Skeletal muscle tissue (tissue), 4 donors: Measurements from ENCODE around the gene KCNAB1. TPM values are rescaled to one million over a fixed set of nuclear protein-coding genes. Genes with fewer than 3 reads are reported as not detected.
A peak's percentile ranks its signal among the peaks of the same experiment; 100 is the strongest.
"Not testable (repeated sequence)": the region's sequence is repeated elsewhere in the genome, so short reads cannot be mapped to it uniquely, and the experiment has no call there.

Experiments
- H3K27ac ChIP-seq: one replicate; pipeline ENCODE4 v1.7.0; 2013; ENCODE audit warnings: mild to moderate bottlenecking, low read depth, low read length, inconsistent platforms
- H3K27me3 ChIP-seq, 3 donors: one replicate each; pipeline ENCODE4 v1.7.0; 2013; ENCODE audit warnings: low read length in 3 of 3; ENCODE audit not compliant: control insufficient read depth in 3 of 3, insufficient read depth in 3 of 3
- H3K36me3 ChIP-seq, 3 donors: one replicate each; pipeline ENCODE4 v1.7.0; 2013; ENCODE audit warnings: low read length in 3 of 3; ENCODE audit not compliant: control insufficient read depth in 3 of 3, insufficient read depth in 3 of 3
- H3K4me1 ChIP-seq, 3 donors: one replicate each; pipeline ENCODE4 v1.7.0; 2013; ENCODE audit warnings: low read length in 3 of 3, mild to moderate bottlenecking in 3 of 3; ENCODE audit not compliant: control insufficient read depth in 3 of 3, insufficient read depth in 3 of 3
- H3K4me3 ChIP-seq, 3 donors: one replicate each; pipeline ENCODE4 v1.7.0; 2013; ENCODE audit warnings: low read length in 3 of 3
- H3K9ac ChIP-seq, 3 donors: one replicate each; pipeline ENCODE4 v1.7.0; 2013; ENCODE audit warnings: low read length in 3 of 3, mild to moderate bottlenecking in 3 of 3, moderate library complexity in 2 of 3, low read depth in 1 of 3
- H3K9me3 ChIP-seq, 3 donors: one replicate each; pipeline ENCODE4 v1.7.0; 2013; ENCODE audit warnings: low read length in 3 of 3; ENCODE audit not compliant: control insufficient read depth in 3 of 3
- total RNA-seq: library from RNA; depleted of rRNA; stranded (reverse); fragments of >200 nt; gene quantifications from one replicate; pipeline ENCODE4 v1.2.3, GENCODE V29; 2014
- donor health status: Osteomylitis.

The KCNAB1 gene
- total RNA-seq, 1 donor from 2014 or later: 4.2 TPM

DNA sequence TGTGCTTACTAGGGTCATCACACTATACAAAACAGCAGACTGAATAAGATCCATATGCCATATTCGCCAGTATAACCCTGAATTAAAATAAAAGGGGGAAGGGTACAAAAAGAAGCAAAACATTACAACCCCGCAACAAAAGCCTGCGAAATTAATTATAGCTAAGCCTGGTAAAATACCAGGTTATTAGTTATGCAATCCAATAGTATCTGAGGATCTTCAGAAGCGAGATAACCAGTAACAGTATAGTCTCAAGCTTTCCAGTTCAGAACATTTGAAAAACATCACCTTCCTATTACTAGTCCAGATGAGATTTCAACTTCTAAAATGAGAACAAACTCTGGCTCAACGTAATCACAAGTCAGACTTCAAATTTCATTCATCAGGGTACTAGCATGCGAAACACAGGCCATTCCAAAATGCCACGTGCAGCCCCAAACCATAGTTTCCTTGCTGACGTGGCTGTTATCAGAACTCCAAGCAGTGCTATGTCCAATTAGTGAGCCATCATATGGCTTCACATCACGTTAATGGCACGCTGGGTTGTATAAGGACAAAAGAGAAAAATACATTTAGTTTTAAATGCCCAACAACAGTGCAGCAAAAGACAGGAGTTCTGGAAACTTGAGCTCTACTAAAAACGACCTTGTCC, 433.5 kb downstream of the KCNAB1 start:
- Histone ChIP-seq H3K9ac (peak overlapping the region; percentile 85 to 94 (median 91)), H3K27me3 (no peaks in the 10 kb centered on the region), H3K4me1 (peaks cover 12 to 24% (median 19%) of the 10 kb centered on the region in 3 donors), H3K9me3 (no peaks in the 10 kb centered on the region), H3K27ac (peak overlapping the region; percentile 80), H3K4me3 (peak overlapping the region; percentile 93 to 97 (median 94)), H3K36me3 (peaks cover 6 to 15% (median 11%) of the 10 kb centered on the region in 3 donors)

DNA sequence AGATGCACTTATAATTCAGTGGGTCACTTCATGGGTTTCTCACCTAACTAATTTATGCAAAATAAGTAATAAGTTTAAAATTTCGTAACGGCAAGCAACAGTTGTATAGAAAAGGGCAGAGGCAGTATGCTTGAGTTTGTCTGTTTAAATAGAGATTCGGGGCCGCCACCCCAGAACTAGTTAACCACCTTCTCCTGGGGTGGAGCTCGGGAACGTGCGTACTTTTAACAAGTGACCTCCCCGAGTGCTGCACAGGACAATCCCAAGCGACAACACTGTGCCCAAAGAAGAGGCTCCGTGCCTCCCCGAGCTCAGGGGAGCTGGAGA, 434.1 kb downstream of the KCNAB1 start:
- H3K27ac ChIP-seq: peak overlapping the region; percentile 80
- no peaks in the 10 kb centered on the region for H3K9me3 ChIP-seq
- H3K36me3 ChIP-seq: peaks cover 6 to 13% (median 8%) of the 10 kb centered on the region in 3 donors
- no peaks in the 10 kb centered on the region for H3K27me3 ChIP-seq
- peak overlapping the region; percentile 85 to 94 (median 91) for H3K9ac ChIP-seq
- H3K4me3 ChIP-seq: peak overlapping the region; percentile 93 to 97 (median 94)
- H3K4me1 ChIP-seq: peaks cover 12 to 24% (median 19%) of the 10 kb centered on the region in 3 donors

DNA sequence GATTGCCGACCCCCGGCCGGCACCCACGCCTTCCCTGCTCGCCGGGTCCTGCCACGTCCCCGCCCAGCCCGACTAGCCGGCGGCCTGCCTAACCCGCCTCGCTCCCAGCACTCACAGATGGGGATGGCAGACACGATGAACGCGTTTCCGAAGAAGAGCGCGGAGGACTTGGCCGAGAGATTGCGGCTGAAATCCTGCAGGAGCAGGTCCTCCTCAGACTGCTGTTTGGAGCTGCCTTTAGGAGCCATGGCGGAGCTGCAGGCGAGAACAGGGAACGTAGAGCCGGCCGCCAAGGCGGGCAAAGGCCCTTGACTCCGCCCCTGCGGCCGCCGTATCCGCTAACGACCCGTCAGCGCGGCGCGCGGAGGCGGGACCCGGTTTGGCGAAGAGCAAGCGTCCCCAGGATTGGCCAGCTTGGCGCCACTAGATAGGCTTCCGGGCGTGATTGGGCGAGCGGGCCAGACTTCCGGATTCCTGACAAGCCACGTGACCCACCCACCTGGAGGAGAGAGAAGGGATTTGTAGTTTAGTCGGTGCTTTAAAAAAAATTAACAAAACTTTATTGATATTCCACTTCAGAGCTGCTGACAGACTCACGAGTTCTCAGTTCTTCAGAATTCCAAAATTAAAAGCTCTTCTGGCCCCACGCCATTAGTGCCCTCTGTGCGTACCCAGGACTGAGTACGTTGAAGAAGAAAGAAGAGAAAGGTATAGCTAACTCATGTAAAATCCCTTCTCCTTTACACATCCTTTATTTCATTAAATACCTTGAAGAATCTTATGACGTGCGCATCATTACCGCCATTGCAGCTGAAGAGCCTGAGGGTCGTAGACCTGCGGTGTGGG, 434.7 kb downstream of the KCNAB1 start, which contains the start of gene SSR3:
Gene SSR3 (minus strand): TSS at position 276 of the 846 bp plus-strand sequence. CDS start 28 bp downstream, at position 248.
- Histone ChIP-seq H3K4me1 (peaks cover 12 to 24% (median 19%) of the 10 kb centered on the region in 3 donors), H3K4me3 (peak within 1 kb of the TSS; percentile 93 to 97 (median 94)), H3K36me3 (peaks cover 6 to 13% (median 7%) of the 10 kb centered on the region in 3 donors), H3K27ac (peak within 1 kb of the TSS; percentile 80), H3K27me3 (no peaks in the 10 kb centered on the region), H3K9ac (peak within 1 kb of the TSS; percentile 85 to 94 (median 91)), H3K9me3 (no peaks in the 10 kb centered on the region)

- Histone ChIP-seq H3K4me3 (no peak overlapping the region), H3K27me3 (no peaks in the 10 kb centered on the region), H3K4me1 (peaks cover 5 to 12% (median 6%) of the 10 kb centered on the region in 3 donors), H3K9me3 (no peaks in the 10 kb centered on the region), H3K9ac (no peak overlapping the region), H3K36me3 (no peaks in the 10 kb centered on the region), H3K27ac (no peak overlapping the region)
Observed at GRCh38 chr3:156558389-156558788, 438.0 kb downstream of the KCNAB1 start.

GRCh38 chr3:156559321-156559720, 438.9 kb downstream of the KCNAB1 start:
- Histone ChIP-seq H3K4me1 (peaks cover 0 to 4% (median 0%) of the 10 kb centered on the region in 3 donors), H3K9me3 (no peaks in the 10 kb centered on the region), H3K27ac (no peak overlapping the region), H3K36me3 (no peaks in the 10 kb centered on the region), H3K27me3 (no peaks in the 10 kb centered on the region), H3K9ac (no peak overlapping the region), H3K4me3 (no peak overlapping the region)

DNA sequence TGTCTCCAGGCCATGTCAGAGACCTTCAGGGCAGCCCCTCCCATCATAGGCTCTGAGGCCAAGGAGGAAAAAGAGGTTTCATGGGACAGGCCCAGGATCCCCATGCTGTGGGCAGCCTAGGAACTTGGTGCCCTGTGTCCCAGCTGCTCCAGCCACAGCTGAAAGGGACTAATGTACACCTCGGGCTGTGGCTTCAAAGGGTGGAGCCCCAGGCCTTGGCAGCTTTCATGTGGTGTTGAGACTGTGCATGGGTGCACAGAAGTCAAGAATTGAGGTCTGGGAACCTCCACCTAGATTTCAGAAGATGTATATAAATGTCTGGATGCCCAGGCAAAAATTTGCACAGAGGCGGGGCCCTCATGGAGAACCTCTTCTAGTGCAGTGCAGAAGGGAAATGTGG, 441.2 kb downstream of the KCNAB1 start:
- Histone ChIP-seq H3K9me3 (no peaks in the 10 kb centered on the region), H3K4me3 (no peak overlapping the region), H3K4me1 (no peaks in the 10 kb centered on the region), H3K27ac (no peak overlapping the region), H3K27me3 (no peaks in the 10 kb centered on the region), H3K9ac (no peak overlapping the region), H3K36me3 (no peaks in the 10 kb centered on the region)

DNA sequence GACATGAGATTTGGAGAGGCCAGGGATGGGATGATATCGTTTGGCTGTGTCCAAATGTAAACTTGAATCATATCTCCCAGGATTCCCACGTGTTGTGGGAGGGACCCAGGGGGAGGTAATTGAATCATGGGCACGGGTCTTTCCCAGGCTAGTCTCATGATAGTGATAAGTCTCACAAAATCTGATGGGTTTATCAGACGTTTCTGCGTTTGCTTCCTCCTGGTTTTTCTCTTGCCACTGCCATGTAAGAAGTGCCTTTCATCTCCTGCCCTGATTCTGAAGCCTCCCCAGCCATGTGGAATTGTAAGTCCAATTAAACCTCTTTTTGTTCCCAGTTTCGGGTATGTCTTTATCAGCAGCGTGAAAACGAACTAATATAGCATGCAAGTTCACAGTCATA, 442.1 kb downstream of the KCNAB1 start:
- H3K36me3 ChIP-seq, H3K9ac ChIP-seq, H3K27ac ChIP-seq, H3K9me3 ChIP-seq, H3K4me1 ChIP-seq, H3K27me3 ChIP-seq, H3K4me3 ChIP-seq: not testable (repeated sequence)

- Histone ChIP-seq H3K9ac (no peak overlapping the region), H3K4me1 (no peaks in the 10 kb centered on the region), H3K4me3 (no peak overlapping the region), H3K36me3 (no peaks in the 10 kb centered on the region), H3K27me3 (no peaks in the 10 kb centered on the region), H3K9me3 (no peaks in the 10 kb centered on the region), H3K27ac (no peak overlapping the region)
Observed at GRCh38 chr3:156563900-156564682, 443.7 kb downstream of the KCNAB1 start.

- H3K36me3 ChIP-seq, H3K9ac ChIP-seq, H3K4me1 ChIP-seq, H3K27ac ChIP-seq, H3K27me3 ChIP-seq, H3K9me3 ChIP-seq, H3K4me3 ChIP-seq: not testable (repeated sequence)
Observed at GRCh38 chr3:156569016-156569415, 448.6 kb downstream of the KCNAB1 start.
